HG03139 (cell line): ENCODE data around the gene ERLIN1.
"Not testable (repeated sequence)": the region's sequence is repeated elsewhere in the genome, so short reads cannot be mapped to it uniquely, and the experiment has no call there.

Source experiments
- ATAC-seq: cut with Tn5 transposase; IDR thresholded peaks from one replicate; pipeline ENCODE4 v1.9.1; 2021; ENCODE audit not compliant: unreplicated experiment

The ERLIN1 gene

DNA sequence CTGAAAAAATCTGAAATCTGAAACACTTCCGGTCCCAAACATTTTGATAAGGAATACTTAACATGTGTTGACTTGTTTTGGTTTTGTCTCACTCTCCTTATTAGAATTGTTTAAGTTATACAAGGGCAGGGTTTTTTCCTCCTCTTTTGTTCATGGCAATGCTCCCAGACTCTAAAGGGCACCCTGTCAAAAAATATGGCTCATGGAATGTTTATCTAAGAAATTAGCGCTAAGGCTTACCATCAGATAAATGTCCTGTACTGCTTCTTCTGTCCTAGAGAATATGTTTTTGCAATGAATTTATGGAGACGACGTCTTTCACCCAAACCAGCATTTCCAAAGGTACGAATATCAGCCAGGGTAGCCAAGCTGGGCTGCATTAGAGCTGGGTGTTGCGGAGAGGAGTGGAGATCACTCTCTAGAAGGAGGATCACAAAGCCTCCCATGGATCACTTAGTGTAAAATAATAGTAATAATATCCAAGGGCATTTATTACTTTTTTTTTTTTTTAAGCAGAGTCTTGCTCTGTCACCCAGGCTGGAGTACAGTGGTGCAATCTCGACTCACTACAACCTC is 46.8 kb downstream of the ERLIN1 start:
- ATAC-seq, result no peak

GRCh38 chr10:100135486-100135885 is 50.3 kb downstream of the ERLIN1 start:
- ATAC-seq, result no peak

DNA sequence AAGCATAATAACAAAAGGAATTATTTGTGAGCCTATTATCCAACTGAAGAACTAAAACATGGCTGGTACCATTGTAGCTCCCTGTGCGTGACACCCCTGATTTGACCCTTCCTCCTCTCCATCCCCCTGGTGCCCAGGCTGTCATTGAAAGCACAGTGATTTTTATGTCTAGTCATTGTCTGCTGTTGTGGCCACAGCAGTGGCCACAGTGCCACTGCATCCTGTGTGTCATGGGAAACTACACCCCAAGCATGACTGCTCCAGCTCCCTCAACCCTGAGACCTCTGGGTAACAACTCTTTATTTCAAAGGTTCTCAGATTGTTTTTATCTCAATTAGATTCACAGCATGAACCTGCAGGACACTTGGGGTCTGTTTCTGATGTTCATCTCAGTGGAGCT is 52.0 kb downstream of the ERLIN1 start:
- no peak for ATAC-seq

DNA sequence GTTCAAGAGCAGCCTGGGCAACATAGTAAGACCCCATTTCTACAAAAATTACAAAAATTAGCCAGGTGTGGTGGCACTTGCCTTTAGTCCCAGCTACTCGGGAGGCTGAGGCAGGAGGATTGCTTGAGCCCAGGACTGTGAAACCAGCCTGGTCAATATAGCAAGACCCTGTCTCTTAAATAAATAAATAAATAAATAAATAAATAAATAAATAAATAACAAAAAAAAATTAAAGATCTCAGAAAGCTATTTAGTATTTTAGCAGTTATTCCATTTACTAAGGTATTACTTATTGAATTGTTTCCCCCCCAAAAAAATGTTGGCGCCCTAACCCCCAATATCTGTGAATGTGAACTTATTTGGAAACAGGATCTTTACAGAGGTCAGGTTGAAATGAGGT is 53.4 kb downstream of the ERLIN1 start:
- no peak for ATAC-seq

- no peak for ATAC-seq
These were observed 54.3 kb downstream of the ERLIN1 start for GRCh38 chr10:100131571-100131970.

GRCh38 chr10:100130831-100131230 is 55.0 kb downstream of the ERLIN1 start:
- ATAC-seq, result no peak

- no peak for ATAC-seq
These were observed 56.4 kb downstream of the ERLIN1 start for GRCh38 chr10:100129424-100129823.

DNA sequence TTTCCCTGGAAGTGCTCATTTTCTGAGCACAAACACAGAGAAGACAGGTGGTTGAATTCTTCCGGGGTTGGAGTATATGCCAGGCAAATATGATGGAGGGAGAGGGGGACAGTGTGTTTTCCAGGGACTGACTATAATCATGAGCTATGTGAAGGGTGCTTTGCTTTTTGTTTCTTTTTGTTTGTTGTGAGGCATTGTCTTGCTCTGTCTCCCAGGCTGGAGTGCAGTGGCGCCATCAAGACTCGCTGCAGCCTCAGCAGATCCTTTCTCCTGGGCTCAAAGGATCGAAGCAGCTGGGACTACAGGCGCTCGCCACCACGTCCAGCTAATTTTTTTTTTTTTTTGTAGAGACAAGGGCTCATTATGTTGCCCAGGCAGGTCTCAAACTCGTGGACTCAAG is 56.9 kb downstream of the ERLIN1 start:
- ATAC-seq, result no peak

GRCh38 chr10:100125335-100125734 is 60.5 kb downstream of the ERLIN1 start:
- ATAC-seq, result not testable (repeated sequence)

DNA sequence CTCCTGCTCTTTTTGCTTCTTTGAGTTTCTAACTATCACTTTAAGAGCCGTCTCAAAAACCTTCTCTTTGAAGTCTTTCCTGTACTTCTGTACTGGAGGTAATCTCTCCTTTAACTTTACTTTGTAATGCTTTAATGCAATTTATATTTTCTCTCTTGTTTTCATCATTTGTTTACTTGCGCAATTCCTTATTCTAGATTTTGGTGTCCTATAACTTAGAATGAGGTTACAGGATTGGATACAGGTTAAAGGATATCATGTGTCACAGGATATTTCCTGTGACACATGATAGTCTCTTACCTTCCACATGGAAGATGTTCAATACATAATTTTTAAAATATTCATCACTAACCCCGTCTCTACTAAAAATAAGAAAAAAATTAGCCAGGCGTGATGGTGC is 61.7 kb downstream of the ERLIN1 start:
- no peak for ATAC-seq

DNA sequence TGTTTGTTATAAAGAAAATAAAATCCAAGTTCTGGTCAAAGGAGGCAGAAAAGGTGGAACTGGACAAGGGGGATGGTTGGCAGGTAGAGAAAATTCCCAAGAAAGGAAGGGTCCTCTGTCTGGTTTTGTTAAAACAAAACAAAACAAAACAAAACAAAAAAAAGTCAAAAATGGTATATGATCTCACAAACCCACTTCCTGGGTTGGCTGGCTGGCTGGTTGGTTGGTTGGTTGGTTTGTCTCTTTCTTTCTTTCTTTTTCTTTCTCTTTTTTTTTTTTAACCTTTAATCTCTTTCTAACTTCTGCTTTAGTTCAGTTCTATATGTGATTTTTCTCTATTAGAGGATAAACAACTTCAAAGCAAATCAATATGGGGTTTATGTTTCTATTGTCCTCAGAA is 63.0 kb downstream of the ERLIN1 start:
- ATAC-seq, result no peak

DNA sequence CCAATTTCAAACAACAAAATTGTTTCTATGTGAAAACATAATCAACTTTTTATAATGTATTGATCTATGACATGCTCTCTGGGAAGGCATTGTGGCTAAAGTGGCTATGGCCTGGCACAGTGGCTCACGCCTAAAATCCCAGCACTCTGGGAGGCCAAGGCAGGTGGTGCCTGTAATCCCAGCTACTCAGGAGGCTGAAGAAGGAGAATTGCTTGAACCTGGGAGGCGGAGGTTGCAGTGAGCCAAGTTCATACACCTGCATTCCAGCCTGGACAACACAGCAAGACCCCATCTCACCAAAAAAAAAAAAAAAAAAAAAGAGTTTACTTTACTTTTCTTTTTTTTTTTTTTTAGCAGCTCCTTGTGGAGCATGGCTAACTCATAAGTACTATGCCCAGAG is 65.3 kb downstream of the ERLIN1 start:
- no peak for ATAC-seq

- no peak for ATAC-seq
These were observed 66.1 kb downstream of the ERLIN1 start for GRCh38 chr10:100119726-100120125.

- ATAC-seq, result no peak
These were observed 70.7 kb downstream of the ERLIN1 start for GRCh38 chr10:100114976-100115770.

DNA sequence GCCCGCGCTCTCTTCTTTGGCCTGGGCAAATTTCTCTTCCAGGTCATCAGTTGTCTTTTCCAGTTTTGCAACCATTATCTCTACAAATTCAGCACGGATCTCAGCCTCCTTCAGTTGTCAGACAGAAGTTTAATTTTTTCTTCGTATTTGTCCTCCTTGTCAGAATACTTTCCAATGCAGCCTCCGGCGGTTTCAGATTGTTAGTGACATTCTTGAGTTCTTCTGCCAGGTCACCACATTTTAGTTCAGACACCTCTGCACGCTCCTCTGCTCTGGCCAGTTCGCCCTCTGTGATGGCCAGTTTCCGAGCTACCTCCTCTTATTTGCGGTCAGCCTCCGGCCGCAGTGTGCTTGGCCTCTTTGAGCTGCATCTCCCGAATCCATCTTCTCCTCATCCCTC is 71.4 kb downstream of the ERLIN1 start:
- ATAC-seq, result no peak

GRCh38 chr10:100109670-100110069 is 76.2 kb downstream of the ERLIN1 start:
- no peak for ATAC-seq

GRCh38 chr10:100106865-100107264 is 79.0 kb downstream of the ERLIN1 start:
- no peak for ATAC-seq

DNA sequence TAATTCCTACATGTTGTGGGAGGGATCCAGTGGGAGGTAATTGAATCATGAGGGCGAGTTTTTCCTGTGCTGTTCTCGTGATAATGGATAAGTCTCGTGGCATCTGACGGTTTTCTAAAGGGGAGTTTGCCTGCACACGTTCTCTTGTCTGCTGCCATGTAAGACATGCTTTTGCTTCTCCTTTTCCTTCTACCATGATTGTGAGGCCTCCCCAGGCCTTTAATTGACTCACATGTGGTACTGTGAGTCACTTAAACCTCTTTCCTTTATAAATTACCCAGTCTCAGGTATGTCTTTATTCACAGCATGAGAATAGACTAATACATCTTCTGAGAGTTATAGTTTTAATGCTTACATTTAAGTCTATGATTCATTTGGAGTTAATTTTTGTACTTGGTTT is 81.5 kb downstream of the ERLIN1 start:
- no peak for ATAC-seq

GRCh38 chr10:100103581-100103980 is 82.2 kb downstream of the ERLIN1 start:
- ATAC-seq, result no peak

GRCh38 chr10:100101192-100102076 is 84.4 kb downstream of the ERLIN1 start:
- ATAC-seq, result no peak

DNA sequence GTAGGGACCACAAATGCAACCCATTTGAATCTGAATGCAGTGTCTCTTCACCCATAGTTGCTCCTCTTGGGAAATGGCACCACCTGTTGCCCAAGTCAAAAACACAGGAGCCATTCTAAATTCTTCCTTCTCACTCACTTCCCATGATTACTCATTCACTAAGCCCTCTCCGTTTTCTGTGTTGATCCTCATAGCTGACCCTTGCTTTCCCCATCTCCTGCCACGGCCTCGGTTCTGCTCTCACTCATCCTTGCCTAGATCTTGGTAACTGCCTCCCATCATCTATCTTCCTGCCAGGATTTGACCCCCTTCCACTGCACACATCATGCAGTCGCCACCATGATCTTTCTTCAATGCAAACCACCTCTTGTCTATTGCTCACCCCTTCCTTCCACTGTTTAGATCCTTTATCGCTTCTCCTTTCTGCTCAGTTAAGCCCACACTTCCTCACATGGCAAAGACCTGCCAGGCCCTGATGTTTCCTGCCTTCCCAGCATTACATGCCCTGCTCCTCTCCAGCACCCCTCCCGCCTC is 85.1 kb downstream of the ERLIN1 start:
- ATAC-seq, result no peak
